Measurements from ENCODE around the gene A3GALT2. TPM values are rescaled to one million over a fixed set of nuclear protein-coding genes. Genes with fewer than 3 reads are reported as not detected.

Gene A3GALT2
- polyA plus RNA-seq, 1 donor from 2014 or later: 0.35 TPM

- no peaks in the 10 kb centered on the region for H3K9me3 ChIP-seq (ENCODE audit: low read length)
Observed at GRCh38 chr1:33273406-33273805, 47.5 kb downstream of the A3GALT2 start.

GRCh38 chr1:33272930-33273329 is 48.0 kb downstream of the A3GALT2 start:
- Histone ChIP-seq H4K20me1 (ENCODE audit: insufficient read depth) (no peaks in the 10 kb centered on the region), H2AFZ (ENCODE audit: low read depth, low read length) (no peak overlapping the region), H3K79me2 (replicated peaks; ENCODE audit: insufficient read depth, low read length) (peaks cover 17% of the 10 kb centered on the region), H3K27ac (ENCODE audit: low read length) (no peak overlapping the region), H3F3A (ENCODE audit: insufficient read depth, low read length, poor library complexity, severe bottlenecking) (no peaks in the 10 kb centered on the region), H3K9me3 (ENCODE audit: low read length) (no peaks in the 10 kb centered on the region), H3K4me2 (ENCODE audit: low read length) (no peak overlapping the region), H3K27me3 (ENCODE audit: insufficient read depth, low read depth, low read length) (no peaks in the 10 kb centered on the region), H3K9ac (ENCODE audit: low read length) (no peak overlapping the region), H3K4me3 (ENCODE audit: low read length) (no peak overlapping the region), H3K9me2 (ENCODE audit: insufficient read depth, low read length) (no peaks in the 10 kb centered on the region), H3K36me3 (ENCODE audit: insufficient read depth, low read length) (peaks cover 4% of the 10 kb centered on the region)
- no peak for TF ChIP-seq POLR2AphosphoS5 (IDR thresholded peaks at IDR 0.05)
- TF ChIP-seq MXI1 (conservative IDR thresholded peaks at IDR 0.05; ENCODE audit: poor library complexity, severe bottlenecking): no peak
- TF ChIP-seq EP300 (conservative IDR thresholded peaks at IDR 0.05; ENCODE audit: poor library complexity, severe bottlenecking): no peak
- TF ChIP-seq SMC3 (conservative IDR thresholded peaks at IDR 0.05; ENCODE audit: poor library complexity): no peak
- no peak for TF ChIP-seq EZH2 (IDR thresholded peaks at IDR 0.05; ENCODE audit: borderline replicate concordance, insufficient read depth, low read length, poor library complexity, severe bottlenecking)
- TF ChIP-seq RAD21 (conservative IDR thresholded peaks at IDR 0.05): no peak
- TF ChIP-seq REST (IDR thresholded peaks at IDR 0.05; ENCODE audit: borderline replicate concordance): no peak
- no peak for TF ChIP-seq TAF1 (IDR thresholded peaks at IDR 0.05; ENCODE audit: low read depth)
- TF ChIP-seq, protein P1, sequence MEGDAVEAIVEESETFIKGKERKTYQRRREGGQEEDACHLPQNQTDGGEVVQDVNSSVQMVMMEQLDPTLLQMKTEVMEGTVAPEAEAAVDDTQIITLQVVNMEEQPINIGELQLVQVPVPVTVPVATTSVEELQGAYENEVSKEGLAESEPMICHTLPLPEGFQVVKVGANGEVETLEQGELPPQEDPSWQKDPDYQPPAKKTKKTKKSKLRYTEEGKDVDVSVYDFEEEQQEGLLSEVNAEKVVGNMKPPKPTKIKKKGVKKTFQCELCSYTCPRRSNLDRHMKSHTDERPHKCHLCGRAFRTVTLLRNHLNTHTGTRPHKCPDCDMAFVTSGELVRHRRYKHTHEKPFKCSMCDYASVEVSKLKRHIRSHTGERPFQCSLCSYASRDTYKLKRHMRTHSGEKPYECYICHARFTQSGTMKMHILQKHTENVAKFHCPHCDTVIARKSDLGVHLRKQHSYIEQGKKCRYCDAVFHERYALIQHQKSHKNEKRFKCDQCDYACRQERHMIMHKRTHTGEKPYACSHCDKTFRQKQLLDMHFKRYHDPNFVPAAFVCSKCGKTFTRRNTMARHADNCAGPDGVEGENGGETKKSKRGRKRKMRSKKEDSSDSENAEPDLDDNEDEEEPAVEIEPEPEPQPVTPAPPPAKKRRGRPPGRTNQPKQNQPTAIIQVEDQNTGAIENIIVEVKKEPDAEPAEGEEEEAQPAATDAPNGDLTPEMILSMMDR (IDR thresholded peaks at IDR 0.05; ENCODE audit: poor library complexity, severe bottlenecking): no peak

More at GRCh38 chr1:33273406-33273805, 47.5 kb downstream of the A3GALT2 start:
- Histone ChIP-seq H3K9me2 (ENCODE audit: insufficient read depth, low read length) (no peaks in the 10 kb centered on the region), H3K36me3 (ENCODE audit: insufficient read depth, low read length) (peaks cover 4% of the 10 kb centered on the region), H2AFZ (ENCODE audit: low read depth, low read length) (no peak overlapping the region), H4K20me1 (ENCODE audit: insufficient read depth) (no peaks in the 10 kb centered on the region), H3K4me2 (ENCODE audit: low read length) (no peak overlapping the region), H3F3A (ENCODE audit: insufficient read depth, low read length, poor library complexity, severe bottlenecking) (no peaks in the 10 kb centered on the region), H3K27ac (ENCODE audit: low read length) (no peak overlapping the region), H3K79me2 (replicated peaks; ENCODE audit: insufficient read depth, low read length) (peaks cover 17% of the 10 kb centered on the region), H3K4me3 (ENCODE audit: low read length) (no peak overlapping the region), H3K27me3 (ENCODE audit: insufficient read depth, low read depth, low read length) (no peaks in the 10 kb centered on the region), H3K9ac (ENCODE audit: low read length) (no peak overlapping the region)
- no peak for TF ChIP-seq SMC3 (conservative IDR thresholded peaks at IDR 0.05; ENCODE audit: poor library complexity)
- TF ChIP-seq REST (IDR thresholded peaks at IDR 0.05; ENCODE audit: borderline replicate concordance): no peak
- no peak for TF ChIP-seq RAD21 (conservative IDR thresholded peaks at IDR 0.05)
- TF ChIP-seq POLR2AphosphoS5 (IDR thresholded peaks at IDR 0.05): no peak
- TF ChIP-seq TAF1 (IDR thresholded peaks at IDR 0.05; ENCODE audit: low read depth): no peak
